Activated naive CD8-positive, alpha-beta T cell treated with anti-CD3 and anti-CD28 coated beads for 36 hours (primary cell): ENCODE results near the gene NSUN7. TPM values are rescaled to one million over a fixed set of nuclear protein-coding genes. Genes with fewer than 3 reads are reported as not detected.

Experiments
- DNase-seq: peaks from one replicate; pipeline ENCODE4 v3.0.0; 2021
- H3K27ac Mint-ChIP-seq: one replicate; pipeline ENCODE4 v1.8.0; 2022; ENCODE audit warnings: mild to moderate bottlenecking, moderate library complexity, mixed read lengths
- H3K27me3 Mint-ChIP-seq: one replicate; pipeline ENCODE4 v1.8.0; 2022; ENCODE audit warnings: mild to moderate bottlenecking, mixed read lengths
- H3K36me3 Mint-ChIP-seq: one replicate; pipeline ENCODE4 v1.8.0; 2021; ENCODE audit warnings: mild to moderate bottlenecking, mixed read lengths
- H3K4me1 Mint-ChIP-seq: one replicate; pipeline ENCODE4 v1.8.0; 2021; ENCODE audit warnings: mixed read lengths
- H3K4me3 Mint-ChIP-seq: one replicate; pipeline ENCODE4 v1.8.0; 2022; ENCODE audit warnings: mild to moderate bottlenecking, moderate library complexity, mixed read lengths
- H3K9me3 Mint-ChIP-seq: one replicate; pipeline ENCODE4 v1.8.0; 2022; ENCODE audit warnings: mixed read lengths
- total RNA-seq, 2 experiments: library from RNA; stranded (reverse); gene quantifications; one replicate each; pipeline ENCODE4 v1.2.3, GENCODE V29; 2021

Gene NSUN7
- total RNA-seq, 2 experiments from 2014 or later, result 0.19 to 0.28 TPM

- Mint-ChIP-seq H3K36me3 (no peaks in the 10 kb centered on the region), H3K27me3 (peaks cover 4% of the 10 kb centered on the region), H3K4me3 (no peak overlapping the region), H3K27ac (no peak overlapping the region), H3K4me1 (peaks cover 6% of the 10 kb centered on the region), H3K9me3 (no peaks in the 10 kb centered on the region)
- DNase-seq, result no peak
Observed at GRCh38 chr4:40842318-40842717, 92.6 kb downstream of the NSUN7 start.

GRCh38 chr4:40842725-40843423 lies 93.1 kb downstream of the NSUN7 start:
- H3K27me3 Mint-ChIP-seq, result peaks cover 4% of the 10 kb centered on the region
- H3K4me3 Mint-ChIP-seq, result no peak overlapping the region
- DNase-seq, result no peak
- H3K9me3 Mint-ChIP-seq, result no peaks in the 10 kb centered on the region
- no peaks in the 10 kb centered on the region for H3K36me3 Mint-ChIP-seq
- peaks cover 6% of the 10 kb centered on the region for H3K4me1 Mint-ChIP-seq
- H3K27ac Mint-ChIP-seq, result no peak overlapping the region

- DNase-seq, result peak; percentile 11
- no peaks in the 10 kb centered on the region for H3K9me3 Mint-ChIP-seq
- H3K4me3 Mint-ChIP-seq, result no peak overlapping the region
- peaks cover 4% of the 10 kb centered on the region for H3K27me3 Mint-ChIP-seq
- H3K27ac Mint-ChIP-seq, result no peak overlapping the region
- H3K36me3 Mint-ChIP-seq, result no peaks in the 10 kb centered on the region
- H3K4me1 Mint-ChIP-seq, result peaks cover 6% of the 10 kb centered on the region
Observed at GRCh38 chr4:40843696-40844095, 93.9 kb downstream of the NSUN7 start.

- H3K27me3 Mint-ChIP-seq, result peaks cover 4% of the 10 kb centered on the region
- H3K4me3 Mint-ChIP-seq, result no peak overlapping the region
- DNase-seq, result no peak
- no peak overlapping the region for H3K27ac Mint-ChIP-seq
- peaks cover 6% of the 10 kb centered on the region for H3K4me1 Mint-ChIP-seq
- no peaks in the 10 kb centered on the region for H3K9me3 Mint-ChIP-seq
- no peaks in the 10 kb centered on the region for H3K36me3 Mint-ChIP-seq
Observed at GRCh38 chr4:40844261-40844660, 94.5 kb downstream of the NSUN7 start.

GRCh38 chr4:40845154-40845835 lies 95.5 kb downstream of the NSUN7 start:
- H3K27me3 Mint-ChIP-seq, result peaks cover 4% of the 10 kb centered on the region
- H3K36me3 Mint-ChIP-seq, result no peaks in the 10 kb centered on the region
- no peak for DNase-seq
- no peak overlapping the region for H3K4me3 Mint-ChIP-seq
- no peaks in the 10 kb centered on the region for H3K9me3 Mint-ChIP-seq
- peaks cover 6% of the 10 kb centered on the region for H3K4me1 Mint-ChIP-seq
- no peak overlapping the region for H3K27ac Mint-ChIP-seq

GRCh38 chr4:40846532-40846931 lies 96.8 kb downstream of the NSUN7 start:
- H3K27ac Mint-ChIP-seq, result no peak overlapping the region

GRCh38 chr4:40848251-40848650 lies 98.5 kb downstream of the NSUN7 start:
- Mint-ChIP-seq H3K9me3 (no peaks in the 10 kb centered on the region), H3K27me3 (peaks cover 14% of the 10 kb centered on the region), H3K36me3 (no peaks in the 10 kb centered on the region), H3K4me1 (no peaks in the 10 kb centered on the region), H3K4me3 (no peak overlapping the region), H3K27ac (no peak overlapping the region)
- DNase-seq, result no peak

More at GRCh38 chr4:40846532-40846931, 96.8 kb downstream of the NSUN7 start:
- Mint-ChIP-seq H3K9me3 (no peaks in the 10 kb centered on the region), H3K4me3 (no peak overlapping the region), H3K36me3 (no peaks in the 10 kb centered on the region), H3K27me3 (no peaks in the 10 kb centered on the region), H3K4me1 (no peaks in the 10 kb centered on the region)
- no peak for DNase-seq

- Mint-ChIP-seq H3K36me3 (no peaks in the 10 kb centered on the region), H3K4me1 (no peaks in the 10 kb centered on the region), H3K27ac (no peak overlapping the region), H3K4me3 (no peak overlapping the region), H3K9me3 (no peaks in the 10 kb centered on the region), H3K27me3 (peaks cover 21% of the 10 kb centered on the region)
- DNase-seq, result no peak
Observed at GRCh38 chr4:40848940-40849339, 99.2 kb downstream of the NSUN7 start.

- Mint-ChIP-seq H3K4me1 (no peaks in the 10 kb centered on the region), H3K4me3 (no peak overlapping the region), H3K27ac (no peak overlapping the region), H3K36me3 (no peaks in the 10 kb centered on the region), H3K9me3 (no peaks in the 10 kb centered on the region), H3K27me3 (peaks cover 32% of the 10 kb centered on the region)
- DNase-seq, result no peak
Observed at GRCh38 chr4:40850496-40850895, 100.7 kb downstream of the NSUN7 start.

- H3K27me3 Mint-ChIP-seq, result peaks cover 76% of the 10 kb centered on the region
- peak overlapping the region; percentile 71 for H3K4me3 Mint-ChIP-seq
Observed at GRCh38 chr4:40856277-40856839, 106.6 kb downstream of the NSUN7 start.

GRCh38 chr4:40856840-40857362 lies 107.1 kb downstream of the NSUN7 start:
- Mint-ChIP-seq H3K4me1 (peaks cover 6% of the 10 kb centered on the region), H3K27ac (no peak overlapping the region), H3K9me3 (no peaks in the 10 kb centered on the region), H3K27me3 (peaks cover 76% of the 10 kb centered on the region), H3K36me3 (no peaks in the 10 kb centered on the region), H3K4me3 (peak overlapping the region; percentile 71)
- peak; percentile 71 for DNase-seq

More at GRCh38 chr4:40856277-40856839, 106.6 kb downstream of the NSUN7 start:
- H3K27ac Mint-ChIP-seq, result no peak overlapping the region
- H3K4me1 Mint-ChIP-seq, result peaks cover 6% of the 10 kb centered on the region
- no peaks in the 10 kb centered on the region for H3K36me3 Mint-ChIP-seq
- no peak for DNase-seq
- no peaks in the 10 kb centered on the region for H3K9me3 Mint-ChIP-seq

- Mint-ChIP-seq H3K27me3 (peaks cover 65% of the 10 kb centered on the region), H3K27ac (no peak overlapping the region), H3K36me3 (no peaks in the 10 kb centered on the region), H3K4me3 (no peak overlapping the region), H3K4me1 (peaks cover 6% of the 10 kb centered on the region), H3K9me3 (no peaks in the 10 kb centered on the region)
- DNase-seq, result no peak
Observed at GRCh38 chr4:40857956-40858355, 108.2 kb downstream of the NSUN7 start.

- no peak overlapping the region for H3K4me3 Mint-ChIP-seq
- H3K36me3 Mint-ChIP-seq, result no peaks in the 10 kb centered on the region
- peaks cover 55% of the 10 kb centered on the region for H3K27me3 Mint-ChIP-seq
- H3K27ac Mint-ChIP-seq, result no peak overlapping the region
- peaks cover 6% of the 10 kb centered on the region for H3K4me1 Mint-ChIP-seq
- DNase-seq, result no peak
- no peaks in the 10 kb centered on the region for H3K9me3 Mint-ChIP-seq
Observed at GRCh38 chr4:40858962-40859361, 109.2 kb downstream of the NSUN7 start.
